Liver (tissue), 9 donors: ENCODE data around the gene MTX1. TPM values are rescaled to one million over a fixed set of nuclear protein-coding genes. Genes with fewer than 3 reads are reported as not detected.

Source experiments
- DNase-seq: peaks from one replicate; pipeline ENCODE4 v3.0.0-alpha.2; 2017; ENCODE audit warnings: low spot score
- H3K27ac ChIP-seq, 2 donors: one replicate each; pipeline ENCODE4 v1.7.0; 2013; ENCODE audit warnings: inconsistent platforms in 2 of 2, low read length in 2 of 2, control low read depth in 1 of 2, low read depth in 1 of 2, mild to moderate bottlenecking in 1 of 2
- H3K27me3 ChIP-seq, 4 donors: one replicate each; pipeline versions ENCODE4 v1.6.1 to v1.7.0; 2013; ENCODE audit warnings: low read length in 3 of 4, inconsistent platforms in 1 of 4, mild to moderate bottlenecking in 1 of 4, moderate library complexity in 1 of 4; ENCODE audit not compliant: control insufficient read depth in 4 of 4, insufficient read depth in 4 of 4
- H3K36me3 ChIP-seq, 4 donors: one replicate each; pipeline versions ENCODE4 v1.6.1 to v1.7.0; 2013; ENCODE audit warnings: low read length in 3 of 4, mild to moderate bottlenecking in 3 of 4, low read depth in 1 of 4, moderate library complexity in 1 of 4; ENCODE audit not compliant: control insufficient read depth in 4 of 4, insufficient read depth in 3 of 4
- H3K4me1 ChIP-seq, 4 donors: one replicate each; pipeline versions ENCODE4 v1.6.1 to v1.7.0; 2013; ENCODE audit warnings: low read length in 3 of 4, mild to moderate bottlenecking in 3 of 4, moderate library complexity in 1 of 4; ENCODE audit not compliant: control insufficient read depth in 4 of 4, insufficient read depth in 4 of 4
- H3K4me3 ChIP-seq, 3 donors: one replicate each; pipeline versions ENCODE4 v1.6.1 to v1.7.0; 2013; ENCODE audit warnings: low read length in 3 of 3, control low read depth in 1 of 3, low read depth in 1 of 3, mild to moderate bottlenecking in 1 of 3
- H3K9ac ChIP-seq, 2 donors: one replicate each; pipeline ENCODE4 v1.7.0; 2013; ENCODE audit warnings: low read length in 2 of 2, mild to moderate bottlenecking in 2 of 2, moderate library complexity in 2 of 2, control low read depth in 1 of 2, low read depth in 1 of 2
- H3K9me3 ChIP-seq, 4 donors: one replicate each; pipeline versions ENCODE4 v1.6.1 to v1.7.0; 2013; ENCODE audit warnings: low read length in 3 of 4; ENCODE audit not compliant: control insufficient read depth in 4 of 4
- FOXA1 ChIP-seq: IDR thresholded peaks from 2 replicates; pipeline ENCODE4 v1.6.1; 2016; ENCODE audit warnings: antibody characterized with exemption
- FOXA2 ChIP-seq: IDR thresholded peaks from 2 replicates; pipeline ENCODE4 v1.6.1; 2016; ENCODE audit warnings: antibody characterized with exemption
- GABPA ChIP-seq, 2 donors: IDR thresholded peaks in 1 of 2; conservative IDR thresholded peaks in 1 of 2; 2 replicates each; pipeline ENCODE4 v1.6.1; 2016; ENCODE audit warnings: antibody characterized with exemption in 2 of 2, mild to moderate bottlenecking in 1 of 2, moderate library complexity in 1 of 2
- HNF4A ChIP-seq, 2 donors: conservative IDR thresholded peaks; 2 replicates each; pipeline ENCODE4 v1.6.1; 2016; ENCODE audit warnings: antibody characterized with exemption in 2 of 2, mild to moderate bottlenecking in 2 of 2
- JUND ChIP-seq, 2 donors: IDR thresholded peaks; 2 replicates each; pipeline ENCODE4 v1.6.1; 2016; ENCODE audit warnings: antibody characterized with exemption in 2 of 2
- MAX ChIP-seq: IDR thresholded peaks from 2 replicates; pipeline ENCODE4 v1.6.1; 2016; ENCODE audit warnings: antibody characterized with exemption
- NR2F2 ChIP-seq: IDR thresholded peaks from 2 replicates; pipeline ENCODE4 v1.6.1; 2016; ENCODE audit warnings: antibody characterized with exemption
- RAD21 ChIP-seq, 2 donors: IDR thresholded peaks; 2 replicates each; pipeline ENCODE4 v1.6.1; 2016; ENCODE audit warnings: antibody characterized with exemption in 2 of 2, mild to moderate bottlenecking in 2 of 2
- REST ChIP-seq: IDR thresholded peaks from 2 replicates; pipeline ENCODE4 v1.6.1; 2016; ENCODE audit warnings: antibody characterized with exemption, mild to moderate bottlenecking
- YY1 ChIP-seq: IDR thresholded peaks from 2 replicates; pipeline ENCODE4 v1.6.1; 2016; ENCODE audit warnings: antibody characterized with exemption, mild to moderate bottlenecking
- WGBS: extraction: QIAGEN DNeasy Blood & Tissue Kit; methylation state at CpG from one replicate; pipeline ENCODE4 v1.1.7; 2013; 5-methylcytosine and 5-hydroxymethylcytosine counted together
- polyA plus RNA-seq, 2 donors: library from polyadenylated mRNA; stranded (reverse) in 1 of 2; unstranded in 1 of 2; fragments of 200-250 nt in 1 of 2; fragments of >200 nt in 1 of 2; fragmentation: Nextera tagmentation in 1 of 2; extraction: Ambion mirVana in 1 of 2; gene quantifications; one replicate each; pipeline versions ENCODE4 v1.2.1 to v1.2.3, GENCODE V29; 2013 to 2015
- total RNA-seq, 2 donors: library from RNA; depleted of rRNA; stranded (reverse); fragments of >200 nt; gene quantifications; one replicate each; pipeline ENCODE4 v1.2.3, GENCODE V29; 2014
- donor health status: healthy.
- donor health status: healthy.
- donor health status: healthy.
- donor health status: healthy.
- donor health status: healthy.

The MTX1 gene
- total and polyA plus RNA-seq, 4 donors, result 19.6 to 38.4 (median 28.5) TPM

GRCh38 chr1:155254714-155255242, 46.3 kb downstream of the MTX1 start:
- Histone ChIP-seq H3K27me3 (no peaks in the 10 kb centered on the region), H3K9me3 (no peaks in the 10 kb centered on the region), H3K9ac (no peak overlapping the region), H3K4me1 (peaks cover 2 to 36% (median 23%) of the 10 kb centered on the region in 4 donors), H3K36me3 (peaks cover 0 to 10% (median 2%) of the 10 kb centered on the region in 4 donors), H3K4me3 (peak overlapping the region; percentile 64 to 84 (median 65)), H3K27ac (peak overlapping the region; percentile 82)
- TF ChIP-seq JUND (IDR thresholded peaks at IDR 0.05), result no peak
- TF ChIP-seq NR2F2, result no peak
- TF ChIP-seq REST, result no peak
- TF ChIP-seq MAX, result no peak
- TF ChIP-seq HNF4A (conservative IDR thresholded peaks at IDR 0.05), result no peak
- no peak for TF ChIP-seq RAD21 (IDR thresholded peaks at IDR 0.05)
- no peak for TF ChIP-seq GABPA (IDR thresholded peaks at IDR 0.05 in 1 of 2, conservative IDR thresholded peaks at IDR 0.05 in 1 of 2)
- TF ChIP-seq FOXA2, result no peak
- WGBS, result 13% methylated on average over 35 of the region's 35 CpGs
- DNase-seq, result no peak

- Histone ChIP-seq H3K9ac (peak within 1 kb of the TSS in 1 of 2 donors; percentile 36), H3K9me3 (no peaks in the 10 kb centered on the region)
- 3% methylated on average over 54 of the region's 54 CpGs for WGBS
These were observed 46.9 kb downstream of the MTX1 start, which contains the start of gene ENTREP3 for GRCh38 chr1:155255243-155256007. TSS of gene ENTREP3 (minus strand) at chr1:155255483. CDS start at chr1:155254877, 606 bp downstream.

More at GRCh38 chr1:155255243-155256007, 46.9 kb downstream of the MTX1 start, which contains the start of gene ENTREP3:
- DNase-seq, result peak; percentile 87
- no peaks in the 10 kb centered on the region for H3K27me3 ChIP-seq
- H3K27ac ChIP-seq, result peak within 1 kb of the TSS; percentile 82
- peak within 1 kb of the TSS; percentile 64 to 84 (median 65) for H3K4me3 ChIP-seq
- H3K4me1 ChIP-seq, result peaks cover 2 to 34% (median 23%) of the 10 kb centered on the region in 4 donors
- peaks cover 0 to 13% (median 5%) of the 10 kb centered on the region in 4 donors for H3K36me3 ChIP-seq
- TF ChIP-seq NR2F2 (peak; percentile 40), FOXA1 (no peak), REST (peak; percentile 21), GABPA (IDR thresholded peaks at IDR 0.05 in 1 of 2, conservative IDR thresholded peaks at IDR 0.05 in 1 of 2) (peak in 1 of 2 donors; percentile 58), FOXA2 (no peak), YY1 (peak; percentile 92)
